SK-N-SH treated with all-trans-retinoic acid at 6 μM for 48 hours (cell line): ENCODE measurements around the gene NCLN.
"Not testable (repeated sequence)": the region's sequence is repeated elsewhere in the genome, so short reads cannot be mapped to it uniquely, and the experiment has no call there.

Source experiments
- ATAC-seq: fragments of 200-7000 bp; cut with Tn5 transposase; 3 replicates; pipeline ENCODE4 v1.9.1; 2020; ENCODE audit warnings: mild to moderate bottlenecking, moderate library complexity
- ARNTL ChIP-seq: fragments of 450-650 bp; formaldehyde crosslinking; IDR thresholded peaks from 2 replicates; pipeline ENCODE4 v1.5.0; 2020; ENCODE audit warnings: low read depth, mild to moderate bottlenecking, moderate library complexity, borderline replicate concordance
- CREB5 ChIP-seq: fragments of 250-450 bp; sonication (Bioruptor Pico); IDR thresholded peaks from 2 replicates; pipeline ENCODE4 v1.5.1; 2020; ENCODE audit warnings: low read depth, mild to moderate bottlenecking, moderate library complexity
- CSDC2 ChIP-seq: fragments of 250-450 bp; sonication (Bioruptor Pico); IDR thresholded peaks from 2 replicates; pipeline ENCODE4 v1.5.0; 2020; ENCODE audit warnings: mild to moderate bottlenecking, moderate library complexity
- CSRNP3 ChIP-seq: fragments of 250-450 bp; sonication (Bioruptor Pico); IDR thresholded peaks from 2 replicates; pipeline ENCODE4 v1.5.1; 2021; ENCODE audit warnings: mild to moderate bottlenecking, moderate library complexity
- GLIS3 ChIP-seq: fragments of 250-450 bp; sonication (Bioruptor Pico); IDR thresholded peaks from 2 replicates; pipeline ENCODE4 v1.5.0; 2020; ENCODE audit warnings: mild to moderate bottlenecking, moderate library complexity
- ISL1 ChIP-seq: fragments of 250-450 bp; sonication (Bioruptor Pico); IDR thresholded peaks from 2 replicates; pipeline ENCODE4 v2.1.2; 2022; ENCODE audit warnings: mild to moderate bottlenecking, moderate library complexity
- OSR1 ChIP-seq: fragments of 250-450 bp; sonication (Bioruptor Pico); IDR thresholded peaks from 2 replicates; pipeline ENCODE4 v1.8.0; 2022; ENCODE audit warnings: moderate library complexity, mild to moderate bottlenecking, inconsistent platforms
- PATZ1 ChIP-seq: fragments of 250-450 bp; sonication (Bioruptor Pico); IDR thresholded peaks from 2 replicates; pipeline ENCODE4 v1.8.0; 2020; ENCODE audit warnings: mild to moderate bottlenecking, moderate library complexity, borderline replicate concordance
- PPARA ChIP-seq: fragments of 250-450 bp; sonication (Bioruptor Pico); IDR thresholded peaks from 2 replicates; pipeline ENCODE4 v1.5.0; 2020; ENCODE audit warnings: mild to moderate bottlenecking, borderline replicate concordance
- RARB ChIP-seq: fragments of 250-450 bp; sonication (Bioruptor Pico); IDR thresholded peaks from 2 replicates; pipeline ENCODE4 v1.8.0; 2021; ENCODE audit warnings: mild to moderate bottlenecking, moderate library complexity
- SNAI2 ChIP-seq: fragments of 250-450 bp; sonication (Bioruptor Pico); IDR thresholded peaks from 2 replicates; pipeline ENCODE4 v1.5.0; 2020; ENCODE audit warnings: mild to moderate bottlenecking, moderate library complexity
- TCF4 ChIP-seq: fragments of 250-450 bp; sonication (Bioruptor Pico); IDR thresholded peaks from 2 replicates; pipeline ENCODE4 v1.8.0; 2021; ENCODE audit warnings: mild to moderate bottlenecking, moderate library complexity, borderline replicate concordance
- TSHZ2 ChIP-seq: fragments of 250-450 bp; sonication (Bioruptor Pico); IDR thresholded peaks from 2 replicates; pipeline ENCODE4 v1.5.0; 2020; ENCODE audit warnings: mild to moderate bottlenecking, moderate library complexity
- ZC3H10 ChIP-seq: fragments of 250-450 bp; sonication (Bioruptor Pico); IDR thresholded peaks from 2 replicates; pipeline ENCODE4 v1.5.1; 2021; ENCODE audit warnings: mild to moderate bottlenecking, moderate library complexity
- ZFP3 ChIP-seq: fragments of 250-450 bp; sonication (Bioruptor Pico); IDR thresholded peaks from 2 replicates; pipeline ENCODE4 v1.5.0; 2020; ENCODE audit warnings: mild to moderate bottlenecking, moderate library complexity
- ZFP30 ChIP-seq: fragments of 450-650 bp; formaldehyde crosslinking; IDR thresholded peaks from 2 replicates; pipeline ENCODE4 v1.5.0; 2022; ENCODE audit warnings: mild to moderate bottlenecking, moderate library complexity
- ZNF565 ChIP-seq: fragments of 450-650 bp; formaldehyde crosslinking; conservative IDR thresholded peaks from 2 replicates; pipeline ENCODE4 v1.5.0; 2020; ENCODE audit warnings: low read depth, mild to moderate bottlenecking, moderate library complexity
- ZNF70 ChIP-seq: fragments of 450-650 bp; formaldehyde crosslinking; IDR thresholded peaks from 2 replicates; pipeline ENCODE4 v1.5.0; 2020; ENCODE audit warnings: mild to moderate bottlenecking, moderate library complexity

Gene NCLN

GRCh38 chr19:3216874-3217273 is 31.1 kb downstream of the NCLN start (continued):
- no peak for TF ChIP-seq TSHZ2 (CRISPR knock-in tag)

- no peak for ATAC-seq
- TF ChIP-seq TSHZ2 (CRISPR knock-in tag) (no peak), PPARA (CRISPR knock-in tag) (no peak), GLIS3 (CRISPR knock-in tag) (no peak), ARNTL (CRISPR knock-in tag) (no peak), ZC3H10 (no peak), CSDC2 (CRISPR knock-in tag) (no peak)
These were observed 34.8 kb downstream of the NCLN start for GRCh38 chr19:3220576-3220975.

GRCh38 chr19:3221576-3221975 is 35.8 kb downstream of the NCLN start:
- ATAC-seq = not testable (repeated sequence)

- no peak for ATAC-seq
- TF ChIP-seq CSRNP3 = no peak
- TF ChIP-seq RARB (CRISPR knock-in tag) = no peak
- TF ChIP-seq ZC3H10 = no peak
- no peak for TF ChIP-seq ISL1 (CRISPR knock-in tag)
- no peak for TF ChIP-seq ZNF70
- no peak for TF ChIP-seq ZFP30 (CRISPR knock-in tag)
- TF ChIP-seq CSDC2 (CRISPR knock-in tag) = no peak
- TF ChIP-seq CREB5 = no peak
These were observed 37.0 kb downstream of the NCLN start for GRCh38 chr19:3222709-3223108.

- peak; percentile 64 for ATAC-seq
- TF ChIP-seq CSRNP3 = no peak
- no peak for TF ChIP-seq ZFP30 (CRISPR knock-in tag)
- no peak for TF ChIP-seq RARB (CRISPR knock-in tag)
- no peak for TF ChIP-seq PATZ1 (CRISPR knock-in tag)
- TF ChIP-seq GLIS3 (CRISPR knock-in tag) = no peak
- no peak for TF ChIP-seq SNAI2
- no peak for TF ChIP-seq ZNF565 (CRISPR knock-in tag)
- no peak for TF ChIP-seq ISL1 (CRISPR knock-in tag)
- no peak for TF ChIP-seq OSR1 (CRISPR knock-in tag)
- TF ChIP-seq TCF4 (CRISPR knock-in tag) = no peak
- TF ChIP-seq ARNTL (CRISPR knock-in tag) = no peak
- no peak for TF ChIP-seq ZFP3 (CRISPR knock-in tag)
- TF ChIP-seq ZNF70 = no peak
These were observed 38.8 kb downstream of the NCLN start, which contains the start of gene CELF5 for GRCh38 chr19:3224346-3225168. Gene CELF5, plus strand, starts transcription at chr19:3224661. Its CDS starts 79 bp downstream, at chr19:3224740.
